Fibroblast of lung (primary cell): ENCODE data around the gene ZNF587. TPM values are rescaled to one million over a fixed set of nuclear protein-coding genes. Genes with fewer than 3 reads are reported as not detected.
"Not testable (repeated sequence)": the region's sequence is repeated elsewhere in the genome, so short reads cannot be mapped to it uniquely, and the experiment has no call there.

ENCODE experiments used
- DNase-seq, 2 donors: peaks; one replicate each; pipeline versions ENCODE4 v3.0.0 to v3.0.0-alpha.2; 2010; ENCODE audit warnings: low read depth in 2 of 2
- H2AFZ ChIP-seq: 2 replicates; pipeline ENCODE4 v1.5.1; 2012; ENCODE audit warnings: low read length, control low read depth, inconsistent platforms
- H3K27ac ChIP-seq: 2 replicates; pipeline ENCODE4 v1.5.1; 2011; ENCODE audit warnings: low read length, control low read depth; ENCODE audit not compliant: insufficient read depth
- H3K27me3 ChIP-seq: 2 replicates; pipeline ENCODE4 v1.5.1; 2011; ENCODE audit warnings: mild to moderate bottlenecking, low read length; ENCODE audit not compliant: control insufficient read depth, insufficient read depth
- H3K36me3 ChIP-seq: 2 replicates; pipeline ENCODE4 v1.5.1; 2011; ENCODE audit warnings: low read length; ENCODE audit not compliant: control insufficient read depth, insufficient read depth
- H3K4me1 ChIP-seq: 2 replicates; pipeline ENCODE4 v1.5.1; 2011; ENCODE audit warnings: low read length; ENCODE audit not compliant: control insufficient read depth, insufficient read depth; ENCODE audit errors: extremely low read depth
- H3K4me2 ChIP-seq: 2 replicates; pipeline ENCODE4 v1.5.1; 2011; ENCODE audit warnings: low read length, control low read depth; ENCODE audit not compliant: insufficient read depth; ENCODE audit errors: extremely low read depth
- H3K4me3 ChIP-seq, 4 experiments: fragments of 200-600 bp in 1 of 4; sonication (generic) in 1 of 4; replicated peaks in 1 of 4; 2 replicates each; pipeline ENCODE4 v1.5.1; 2011 to 2016; ENCODE audit warnings: low read length in 4 of 4, low read depth in 3 of 4, mild to moderate bottlenecking in 3 of 4, control low read depth in 2 of 4, inconsistent platforms in 1 of 4, mixed read lengths in 1 of 4; ENCODE audit not compliant: insufficient read depth in 1 of 4; ENCODE audit errors: control extremely low read depth in 1 of 4
- H3K79me2 ChIP-seq: 2 replicates; pipeline ENCODE4 v1.5.1; 2012; ENCODE audit warnings: mild to moderate bottlenecking, low read length, inconsistent platforms; ENCODE audit not compliant: control insufficient read depth, insufficient read depth
- H3K9ac ChIP-seq: 2 replicates; pipeline ENCODE4 v1.5.1; 2011; ENCODE audit warnings: mild to moderate bottlenecking, low read length, control low read depth; ENCODE audit not compliant: insufficient read depth
- H3K9me3 ChIP-seq: 2 replicates; pipeline ENCODE4 v1.5.1; 2012; ENCODE audit warnings: low read depth, low read length; ENCODE audit not compliant: control insufficient read depth, insufficient read depth
- H4K20me1 ChIP-seq: 2 replicates; pipeline ENCODE4 v1.5.1; 2011; ENCODE audit warnings: low read length; ENCODE audit not compliant: control insufficient read depth, insufficient read depth; ENCODE audit errors: extremely low read depth
- CTCF ChIP-seq, 2 donors: IDR thresholded peaks in 1 of 2; conservative IDR thresholded peaks in 1 of 2; 1 replicate in 1 of 2; 2 replicates in 1 of 2; pipeline ENCODE4 v1.5.1; 2011 to 2012; ENCODE audit warnings: low read length in 2 of 2, control low read depth in 1 of 2, inconsistent platforms in 1 of 2, low read depth in 1 of 2, mild to moderate bottlenecking in 1 of 2
- EZH2 ChIP-seq: IDR thresholded peaks from 2 replicates; pipeline ENCODE4 v1.5.1; 2012; ENCODE audit warnings: low read length, control low read depth, mild to moderate bottlenecking; ENCODE audit errors: missing control alignments
- polyA plus RNA-seq, 2 donors: library from polyadenylated mRNA; depleted of rRNA in 1 of 2; stranded (reverse) in 1 of 2; unstranded in 1 of 2; fragments of >200 nt; gene quantifications; 2 replicates each; pipeline ENCODE4 v1.2.1, GENCODE V29; 2011 to 2012; ENCODE audit warnings: missing spikeins in 1 of 2
- total RNA-seq: library from RNA; depleted of rRNA; stranded (reverse); fragments of >200 nt; gene quantifications from 2 replicates; pipeline ENCODE4 v1.2.1, GENCODE V29; 2014

Gene ZNF587
- total and polyA plus RNA-seq, 2 donors (not counting 1 experiment from before 2014, with no cell fraction given) = 8.8 to 23.6 TPM

DNA sequence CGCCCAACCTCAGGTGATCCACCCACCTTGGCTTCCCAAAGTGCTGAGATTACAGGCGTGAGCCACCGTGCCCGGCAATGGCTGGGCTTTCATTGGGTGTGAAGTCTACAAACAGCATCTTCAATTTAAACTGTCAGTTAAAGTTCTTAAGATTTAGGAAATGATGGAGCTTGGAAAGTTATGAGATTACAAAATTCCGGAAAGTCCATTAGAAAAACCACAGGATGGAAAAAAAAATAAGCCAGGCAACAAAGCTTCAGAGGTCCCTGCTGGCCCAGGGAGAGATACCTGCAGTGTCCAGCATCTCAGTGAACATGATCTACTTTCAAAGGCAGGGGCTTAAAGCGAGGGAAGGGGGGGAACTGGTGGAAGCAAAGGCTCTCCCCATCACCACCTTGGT, 24.1 kb upstream of the ZNF587 start:
- no peak overlapping the region for H3K4me3 ChIP-seq
- no peak overlapping the region for H3K4me2 ChIP-seq
- no peak for DNase-seq

DNA sequence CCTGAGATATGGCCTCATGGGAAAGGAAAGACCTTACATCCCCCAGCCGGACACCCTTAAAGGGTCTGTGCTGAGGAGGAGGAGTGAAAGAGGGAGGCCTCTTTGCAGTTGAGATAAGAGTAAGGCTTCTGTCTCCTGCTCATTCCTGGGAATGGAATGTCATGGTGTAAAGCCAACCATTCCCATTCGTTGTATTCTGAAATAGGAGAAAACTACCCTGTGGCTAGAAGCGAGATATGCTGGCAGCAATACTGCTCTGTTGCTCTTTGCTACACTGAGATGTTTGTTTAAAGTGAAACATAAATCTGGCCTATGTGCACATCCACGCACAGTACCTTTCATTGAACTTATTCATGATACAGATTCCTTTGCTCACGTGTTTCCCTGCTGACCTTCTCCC, 20.3 kb upstream of the ZNF587 start:
- Histone ChIP-seq H3K79me2 (peaks cover 36% of the 10 kb centered on the region), H2AFZ (no peak overlapping the region), H3K27ac (no peak overlapping the region), H3K36me3 (no peaks in the 10 kb centered on the region), H3K9me3 (no peaks in the 10 kb centered on the region), H3K9ac (no peak overlapping the region), H3K27me3 (no peaks in the 10 kb centered on the region), H3K4me2 (no peak overlapping the region), H3K4me1 (peaks cover 2% of the 10 kb centered on the region), H4K20me1 (no peaks in the 10 kb centered on the region), H3K4me3 (no peak overlapping the region)
- peak in 1 of 2 donors; percentile 49 for DNase-seq
- TF ChIP-seq EZH2 (no peak), CTCF (conservative IDR thresholded peaks at IDR 0.05 in 1 of 2, IDR thresholded peaks at IDR 0.05 in 1 of 2; ENCODE audit: low read depth in 1 of 2, low read length in 2 of 2) (no peak)

More for the DNA sequence above, 24.1 kb upstream of the ZNF587 start:
- H3K36me3 ChIP-seq = no peaks in the 10 kb centered on the region
- H3K9ac ChIP-seq = no peak overlapping the region
- peaks cover 51% of the 10 kb centered on the region for H3K79me2 ChIP-seq
- H3K27me3 ChIP-seq = no peaks in the 10 kb centered on the region
- H4K20me1 ChIP-seq = no peaks in the 10 kb centered on the region
- H3K9me3 ChIP-seq = no peaks in the 10 kb centered on the region
- TF ChIP-seq EZH2 (no peak), CTCF (conservative IDR thresholded peaks at IDR 0.05 in 1 of 2, IDR thresholded peaks at IDR 0.05 in 1 of 2; ENCODE audit: low read depth in 1 of 2, low read length in 2 of 2) (no peak)
- peaks cover 5% of the 10 kb centered on the region for H3K4me1 ChIP-seq
- no peak overlapping the region for H3K27ac ChIP-seq
- no peak overlapping the region for H2AFZ ChIP-seq

GRCh38 chr19:57830071-57830602, 19.5 kb upstream of the ZNF587 start, which contains the start of gene ZNF587B:
TSS of gene ZNF587B (plus strand) at chr19:57830299. CDS start at chr19:57830529, 230 bp downstream.
- Histone ChIP-seq H3K9me3 (no peaks in the 10 kb centered on the region), H3K27me3 (no peaks in the 10 kb centered on the region), H3K79me2 (peaks cover 36% of the 10 kb centered on the region), H3K4me3 (peak within 1 kb of the TSS; percentile 50 to 92 (median 67)), H3K4me1 (peaks cover 2% of the 10 kb centered on the region), H3K4me2 (peak within 1 kb of the TSS; percentile 84), H3K36me3 (no peaks in the 10 kb centered on the region), H3K9ac (peak within 1 kb of the TSS; percentile 44), H4K20me1 (no peaks in the 10 kb centered on the region), H2AFZ (peak within 1 kb of the TSS; percentile 79), H3K27ac (peak within 1 kb of the TSS; percentile 82)
- DNase-seq = peak; percentile 57 to 84
- no peak for TF ChIP-seq EZH2
- peak; percentile 31 to 40 for TF ChIP-seq CTCF (conservative IDR thresholded peaks at IDR 0.05 in 1 of 2, IDR thresholded peaks at IDR 0.05 in 1 of 2; ENCODE audit: low read depth in 1 of 2, low read length in 2 of 2)

DNA sequence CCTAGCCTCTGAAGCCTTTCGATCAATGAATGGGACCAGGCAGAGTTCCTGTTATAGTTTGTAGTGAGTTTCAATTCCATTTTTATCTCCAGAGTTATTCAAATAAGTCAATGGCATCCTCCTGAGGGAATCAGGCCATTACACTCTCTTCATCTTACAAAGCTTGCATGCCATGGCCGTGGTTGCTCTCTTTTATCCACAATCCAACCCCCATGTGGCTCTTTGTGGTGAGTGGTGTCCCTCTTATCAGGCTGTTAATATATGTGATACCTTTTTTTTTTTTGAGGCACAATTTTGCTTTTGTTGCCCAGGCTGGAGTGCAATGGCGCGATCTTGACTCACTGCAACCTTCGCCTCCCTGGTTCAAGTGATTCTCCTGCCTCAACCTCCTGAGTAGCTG, 12.7 kb upstream of the ZNF587 start:
- H3K79me2 ChIP-seq = peaks cover 22% of the 10 kb centered on the region
- not testable (repeated sequence) for H3K9me3 ChIP-seq, H3K4me1 ChIP-seq, H3K27ac ChIP-seq, H3K36me3 ChIP-seq, H3K4me2 ChIP-seq, H2AFZ ChIP-seq, DNase-seq, H4K20me1 ChIP-seq, H3K9ac ChIP-seq, H3K4me3 ChIP-seq, H3K27me3 ChIP-seq
